ENCODE measurements around the gene ZNF674.

DNA sequence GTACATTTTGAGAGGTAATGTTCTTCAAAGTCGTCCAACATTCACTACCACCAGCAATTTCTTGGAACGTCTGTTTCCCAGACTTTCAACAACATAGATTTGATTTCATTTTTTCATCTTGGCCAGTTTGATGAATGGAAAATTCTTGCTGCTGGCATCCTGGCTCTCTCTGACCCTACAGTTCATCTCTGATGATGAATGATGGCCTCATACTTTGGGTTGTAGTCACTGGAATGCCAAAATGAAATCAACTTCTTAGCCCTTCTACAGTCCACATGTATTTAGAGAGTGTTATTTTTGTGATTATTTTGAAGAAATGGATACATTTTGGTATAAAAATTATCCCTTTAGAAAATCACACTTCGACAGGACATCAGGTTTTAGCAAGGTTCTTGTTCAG, 37.1 kb upstream of the ZNF674 start:
- no peak for TF ChIP-seq CTCF (IDR thresholded peaks at IDR 0.05; ENCODE audit: borderline replicate concordance, extremely low read depth, low read length, poor library complexity, severe bottlenecking)
- TF ChIP-seq EZH2 (IDR thresholded peaks at IDR 0.05; ENCODE audit: borderline replicate concordance, low read depth, low read length, severe bottlenecking), result no peak

All from DND-41 (cell line).